ENCODE results near the gene CYB5B.

Gene CYB5B

DNA sequence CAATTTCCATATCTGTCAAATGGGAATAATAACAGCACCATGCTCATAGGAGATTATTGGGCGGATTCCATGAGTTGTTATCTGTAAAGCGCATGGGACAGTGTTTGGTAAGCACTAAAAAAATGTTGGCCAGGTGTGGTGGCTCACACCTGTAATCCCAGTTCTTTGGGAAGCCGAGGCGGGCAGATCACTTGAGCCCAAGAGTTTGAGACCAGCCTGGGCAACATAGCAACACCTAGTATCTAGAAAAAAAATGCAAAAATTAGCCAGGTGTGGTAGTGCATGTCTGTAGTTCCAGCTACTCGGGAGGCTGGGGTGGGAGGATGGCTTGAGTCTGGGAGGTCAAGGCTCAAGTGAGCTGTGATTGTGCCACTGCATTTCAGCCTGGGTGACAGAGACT lies 74.5 kb downstream of the CYB5B start:
- DNase-seq (ENCODE audit: low read depth), result no peak
- H3K4me3 ChIP-seq (ENCODE audit: low read depth, low read length), result no peak overlapping the region
- TF ChIP-seq, protein P1, sequence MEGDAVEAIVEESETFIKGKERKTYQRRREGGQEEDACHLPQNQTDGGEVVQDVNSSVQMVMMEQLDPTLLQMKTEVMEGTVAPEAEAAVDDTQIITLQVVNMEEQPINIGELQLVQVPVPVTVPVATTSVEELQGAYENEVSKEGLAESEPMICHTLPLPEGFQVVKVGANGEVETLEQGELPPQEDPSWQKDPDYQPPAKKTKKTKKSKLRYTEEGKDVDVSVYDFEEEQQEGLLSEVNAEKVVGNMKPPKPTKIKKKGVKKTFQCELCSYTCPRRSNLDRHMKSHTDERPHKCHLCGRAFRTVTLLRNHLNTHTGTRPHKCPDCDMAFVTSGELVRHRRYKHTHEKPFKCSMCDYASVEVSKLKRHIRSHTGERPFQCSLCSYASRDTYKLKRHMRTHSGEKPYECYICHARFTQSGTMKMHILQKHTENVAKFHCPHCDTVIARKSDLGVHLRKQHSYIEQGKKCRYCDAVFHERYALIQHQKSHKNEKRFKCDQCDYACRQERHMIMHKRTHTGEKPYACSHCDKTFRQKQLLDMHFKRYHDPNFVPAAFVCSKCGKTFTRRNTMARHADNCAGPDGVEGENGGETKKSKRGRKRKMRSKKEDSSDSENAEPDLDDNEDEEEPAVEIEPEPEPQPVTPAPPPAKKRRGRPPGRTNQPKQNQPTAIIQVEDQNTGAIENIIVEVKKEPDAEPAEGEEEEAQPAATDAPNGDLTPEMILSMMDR (IDR thresholded peaks at IDR 0.05; ENCODE audit: low read depth, low read length, missing control alignments), result no peak
- in situ Hi-C loops (cut with HindIII; ENCODE audit: low sequenced_read_pairs), result no loop called here

DNA sequence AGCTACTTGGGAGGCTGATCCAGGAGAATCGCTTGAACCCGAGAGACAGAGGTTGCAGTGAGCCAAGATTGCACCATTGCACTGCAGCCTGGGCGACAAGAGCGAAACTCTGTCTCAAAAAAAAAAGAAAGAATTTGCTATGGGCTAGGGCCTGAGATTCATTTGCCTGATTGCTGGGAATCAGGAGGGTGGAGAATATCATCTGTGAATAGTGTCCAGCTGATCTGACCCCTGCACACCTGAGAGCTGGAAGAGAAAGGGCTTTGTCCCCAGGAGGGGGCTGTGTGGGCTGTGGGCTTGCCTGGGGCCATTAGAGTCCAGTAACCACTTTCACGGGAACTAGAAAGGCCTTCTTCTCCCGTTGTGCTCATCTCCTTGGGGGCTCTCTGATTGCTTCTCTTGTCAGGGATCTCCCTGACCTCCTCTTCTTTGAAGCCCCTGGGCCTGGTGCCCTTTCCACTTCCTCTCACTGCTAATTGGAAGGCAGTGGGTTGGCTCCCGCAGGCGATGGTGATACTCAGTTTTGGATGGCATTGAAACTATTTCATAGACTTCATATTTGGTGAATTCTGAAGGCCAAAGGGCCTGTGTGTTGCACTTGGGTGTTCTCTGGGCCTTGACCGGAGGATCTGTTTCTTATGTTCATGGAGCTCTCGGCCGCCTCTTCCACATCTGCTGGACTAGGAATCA lies 75.3 kb downstream of the CYB5B start:
- in situ Hi-C loops (cut with HindIII; ENCODE audit: low sequenced_read_pairs), result no loop called here
- TF ChIP-seq, protein P1 (IDR thresholded peaks at IDR 0.05; ENCODE audit: low read depth, low read length, missing control alignments), result no peak
- H3K4me3 ChIP-seq (ENCODE audit: low read depth, low read length), result no peak overlapping the region
- no peak for DNase-seq (ENCODE audit: low read depth)

DNA sequence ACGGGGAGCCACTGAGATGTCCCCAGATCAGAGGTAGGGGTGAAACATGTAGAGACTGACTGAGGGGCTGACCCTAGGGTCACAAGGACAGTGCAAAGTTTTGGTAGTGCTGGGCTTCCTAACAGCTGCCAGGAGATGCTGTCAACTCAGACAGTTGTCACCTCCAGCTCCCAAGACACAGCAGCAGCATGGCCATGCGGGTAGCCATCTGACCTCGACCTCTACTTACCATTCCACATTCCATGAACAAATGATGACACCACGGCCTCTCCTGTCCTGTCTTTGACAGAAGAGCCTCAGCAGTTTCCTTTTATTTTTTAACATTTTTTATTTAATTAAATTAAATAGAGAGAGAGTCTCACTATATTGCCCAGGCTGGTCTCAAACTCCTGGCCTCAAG lies 76.1 kb downstream of the CYB5B start:
- DNase-seq (ENCODE audit: low read depth), result no peak
- TF ChIP-seq, protein P1 (IDR thresholded peaks at IDR 0.05; ENCODE audit: low read depth, low read length, missing control alignments), result no peak
- in situ Hi-C loops (cut with HindIII; ENCODE audit: low sequenced_read_pairs), result no loop called here
- H3K4me3 ChIP-seq (ENCODE audit: low read depth, low read length), result no peak overlapping the region

DNA sequence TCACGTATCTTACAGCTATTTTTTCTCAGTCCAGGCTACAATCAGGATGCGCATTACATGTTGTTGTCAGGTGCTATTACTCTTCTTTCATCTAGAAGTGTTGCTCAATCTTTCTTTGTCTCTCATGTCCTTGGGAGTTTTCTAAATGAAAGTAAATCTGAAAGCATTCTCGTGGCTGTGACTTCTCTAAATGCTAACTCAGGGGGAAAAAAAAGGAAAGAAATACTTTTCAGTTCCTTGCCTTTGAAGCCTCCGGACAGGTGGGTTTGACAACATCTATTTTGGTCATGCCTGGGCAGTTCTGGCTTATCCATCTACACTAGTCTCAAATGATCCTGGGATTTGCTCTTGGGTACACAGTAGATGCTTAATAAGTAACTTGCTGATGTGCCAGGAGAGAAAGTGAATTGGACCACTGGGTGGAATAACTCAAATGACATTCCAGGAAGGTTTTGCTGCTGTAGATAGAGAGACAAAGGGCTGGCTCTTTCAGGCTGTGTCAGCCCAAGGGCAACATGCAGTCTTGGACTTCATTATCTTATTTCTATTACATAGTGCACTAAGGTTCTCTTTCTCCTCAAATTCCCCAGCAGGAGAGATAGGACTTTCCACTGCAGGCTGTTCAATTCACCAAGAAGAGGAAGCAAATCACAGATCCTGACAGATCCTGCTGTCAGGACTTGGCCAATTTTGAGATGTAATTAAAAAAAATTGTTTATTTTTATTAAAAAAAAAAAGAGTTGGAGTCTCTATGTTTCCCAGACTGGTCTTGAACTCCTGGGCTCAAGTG lies 77.7 kb downstream of the CYB5B start:
- in situ Hi-C loops (cut with HindIII; ENCODE audit: low sequenced_read_pairs), result no loop called here
- TF ChIP-seq, protein P1 (IDR thresholded peaks at IDR 0.05; ENCODE audit: low read depth, low read length, missing control alignments), result no peak
- H3K4me3 ChIP-seq (ENCODE audit: low read depth, low read length), result no peak overlapping the region
- no peak for DNase-seq (ENCODE audit: low read depth)

DNA sequence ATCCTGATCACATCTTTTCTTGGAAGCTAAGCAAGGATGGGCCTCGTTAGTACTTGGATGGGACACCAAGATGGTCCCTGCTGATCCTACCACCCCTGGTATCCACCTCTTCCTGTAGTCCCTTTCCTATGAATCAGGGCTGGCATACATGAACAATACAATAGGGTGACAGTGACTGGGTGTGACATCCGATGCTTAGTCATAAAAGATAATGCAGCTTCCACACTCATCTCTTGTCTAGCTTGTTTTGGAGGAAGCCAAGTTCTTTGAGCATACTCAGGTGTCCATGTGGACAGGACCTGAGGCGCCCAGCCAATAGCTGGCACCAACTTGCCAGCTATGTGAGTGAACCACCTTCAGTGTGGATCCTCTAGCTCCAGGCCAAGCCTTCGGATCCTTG lies 78.8 kb downstream of the CYB5B start:
- no peak for DNase-seq (ENCODE audit: low read depth)
- H3K4me3 ChIP-seq (ENCODE audit: low read depth, low read length), result no peak overlapping the region
- TF ChIP-seq, protein P1 (IDR thresholded peaks at IDR 0.05; ENCODE audit: low read depth, low read length, missing control alignments), result no peak
- in situ Hi-C loops (cut with HindIII; ENCODE audit: low sequenced_read_pairs), result no loop called here

DNA sequence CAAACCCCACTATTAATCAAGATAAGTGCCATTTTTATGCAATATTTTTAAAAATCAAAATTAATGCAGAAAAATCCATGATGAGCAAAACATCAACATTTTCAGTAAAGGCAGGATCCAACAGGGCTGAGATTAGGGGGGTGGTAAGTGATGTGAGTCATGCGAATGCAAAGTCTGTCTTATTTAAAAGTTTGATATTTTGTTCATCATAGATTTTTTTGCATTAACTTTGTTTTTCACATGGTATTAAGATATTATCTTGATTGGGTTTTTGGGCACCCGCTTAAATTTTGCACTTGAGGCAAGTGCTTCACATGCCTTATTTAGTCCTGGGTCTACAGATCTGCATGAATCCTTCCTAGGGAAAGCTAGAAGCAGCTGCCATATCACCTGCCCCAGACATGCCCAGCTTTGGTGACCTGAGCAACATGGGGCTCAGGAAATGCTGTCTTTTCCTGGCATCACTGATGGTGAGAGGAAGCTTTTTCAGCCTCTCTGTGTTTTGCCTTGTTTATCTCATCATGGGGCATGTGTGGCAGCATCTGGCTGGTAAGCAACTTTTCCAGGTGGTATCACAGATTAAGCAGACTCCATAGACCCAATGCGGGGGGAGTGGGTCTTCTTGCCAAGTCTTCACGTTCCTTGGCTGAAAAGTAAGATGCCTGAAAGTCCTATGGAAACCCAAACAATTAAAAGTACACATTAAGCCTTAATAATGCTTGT lies 83.8 kb downstream of the CYB5B start:
- TF ChIP-seq, protein P1 (IDR thresholded peaks at IDR 0.05; ENCODE audit: low read depth, low read length, missing control alignments), result no peak
- in situ Hi-C loops (cut with HindIII; ENCODE audit: low sequenced_read_pairs), result no loop called here
- DNase-seq (ENCODE audit: low read depth), result no peak
- no peak overlapping the region for H3K4me3 ChIP-seq (ENCODE audit: low read depth, low read length)
